ENCODE results near the gene PSMG3.

PSMG3 gene

GRCh38 chr7:1546909-1547776 is 22.7 kb downstream of the PSMG3 start:
- H3K27ac ChIP-seq, result no peak overlapping the region
- TF ChIP-seq ZFX (IDR thresholded peaks at IDR 0.05) (no peak), CTCF (conservative IDR thresholded peaks at IDR 0.05) (no peak)

- TF ChIP-seq ZFX (IDR thresholded peaks at IDR 0.05), result no peak
- no peak for TF ChIP-seq CTCF (conservative IDR thresholded peaks at IDR 0.05)
- H3K27ac ChIP-seq, result no peak overlapping the region
Observed at GRCh38 chr7:1546274-1546908, 23.4 kb downstream of the PSMG3 start.

- no peak overlapping the region for H3K27ac ChIP-seq
- TF ChIP-seq CTCF (conservative IDR thresholded peaks at IDR 0.05), result no peak
- TF ChIP-seq ZFX (IDR thresholded peaks at IDR 0.05), result no peak
Observed at GRCh38 chr7:1545417-1546246, 24.2 kb downstream of the PSMG3 start.

GRCh38 chr7:1544896-1545416 is 24.9 kb downstream of the PSMG3 start:
- no peak overlapping the region for H3K27ac ChIP-seq
- no peak for TF ChIP-seq ZFX (IDR thresholded peaks at IDR 0.05)
- TF ChIP-seq CTCF (conservative IDR thresholded peaks at IDR 0.05), result no peak

- no peak overlapping the region for H3K27ac ChIP-seq
- TF ChIP-seq CTCF (conservative IDR thresholded peaks at IDR 0.05) (no peak), ZFX (IDR thresholded peaks at IDR 0.05) (no peak)
Observed at GRCh38 chr7:1544178-1544895, 25.5 kb downstream of the PSMG3 start.

GRCh38 chr7:1543826-1544177 is 26.0 kb downstream of the PSMG3 start:
- no peak overlapping the region for H3K27ac ChIP-seq
- TF ChIP-seq CTCF (conservative IDR thresholded peaks at IDR 0.05), result no peak
- TF ChIP-seq ZFX (IDR thresholded peaks at IDR 0.05), result no peak
